Measurements from ENCODE around the gene SLC25A11. TPM values are rescaled to one million over a fixed set of nuclear protein-coding genes. Genes with fewer than 3 reads are reported as not detected.
A peak's percentile ranks its signal among the peaks of the same experiment; 100 is the strongest.

Gene SLC25A11
- total RNA-seq, 4 donors from 2014 or later, result 38.9 to 74.2 (median 47.1) TPM

DNA sequence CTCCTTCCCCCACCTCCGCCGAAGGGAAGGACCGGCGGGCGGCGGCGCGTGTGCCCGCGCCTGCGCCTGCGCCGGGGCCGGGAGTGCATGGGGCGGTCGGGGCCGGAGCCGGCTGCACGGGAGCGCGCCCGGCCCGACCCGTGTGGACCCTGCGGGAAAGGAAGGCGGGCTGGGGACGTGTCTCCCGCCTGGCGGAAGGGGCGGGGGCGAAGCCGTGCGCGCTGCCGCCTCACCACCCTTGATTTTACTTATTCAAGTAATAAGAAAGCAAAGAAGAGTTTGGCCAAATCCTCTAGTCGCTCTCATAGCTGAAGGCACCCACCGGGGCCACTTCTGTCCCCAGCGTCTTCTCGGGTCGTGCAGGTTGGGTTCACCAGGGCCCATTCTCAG, 9.1 kb upstream of the SLC25A11 start:
- no peak for DNase-seq (ENCODE audit: low spot score)
- TF ChIP-seq, protein P1, sequence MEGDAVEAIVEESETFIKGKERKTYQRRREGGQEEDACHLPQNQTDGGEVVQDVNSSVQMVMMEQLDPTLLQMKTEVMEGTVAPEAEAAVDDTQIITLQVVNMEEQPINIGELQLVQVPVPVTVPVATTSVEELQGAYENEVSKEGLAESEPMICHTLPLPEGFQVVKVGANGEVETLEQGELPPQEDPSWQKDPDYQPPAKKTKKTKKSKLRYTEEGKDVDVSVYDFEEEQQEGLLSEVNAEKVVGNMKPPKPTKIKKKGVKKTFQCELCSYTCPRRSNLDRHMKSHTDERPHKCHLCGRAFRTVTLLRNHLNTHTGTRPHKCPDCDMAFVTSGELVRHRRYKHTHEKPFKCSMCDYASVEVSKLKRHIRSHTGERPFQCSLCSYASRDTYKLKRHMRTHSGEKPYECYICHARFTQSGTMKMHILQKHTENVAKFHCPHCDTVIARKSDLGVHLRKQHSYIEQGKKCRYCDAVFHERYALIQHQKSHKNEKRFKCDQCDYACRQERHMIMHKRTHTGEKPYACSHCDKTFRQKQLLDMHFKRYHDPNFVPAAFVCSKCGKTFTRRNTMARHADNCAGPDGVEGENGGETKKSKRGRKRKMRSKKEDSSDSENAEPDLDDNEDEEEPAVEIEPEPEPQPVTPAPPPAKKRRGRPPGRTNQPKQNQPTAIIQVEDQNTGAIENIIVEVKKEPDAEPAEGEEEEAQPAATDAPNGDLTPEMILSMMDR (IDR thresholded peaks at IDR 0.05), result no peak
- ATAC-seq (ENCODE audit: low FRiP score), result peak; percentile 65

DNA sequence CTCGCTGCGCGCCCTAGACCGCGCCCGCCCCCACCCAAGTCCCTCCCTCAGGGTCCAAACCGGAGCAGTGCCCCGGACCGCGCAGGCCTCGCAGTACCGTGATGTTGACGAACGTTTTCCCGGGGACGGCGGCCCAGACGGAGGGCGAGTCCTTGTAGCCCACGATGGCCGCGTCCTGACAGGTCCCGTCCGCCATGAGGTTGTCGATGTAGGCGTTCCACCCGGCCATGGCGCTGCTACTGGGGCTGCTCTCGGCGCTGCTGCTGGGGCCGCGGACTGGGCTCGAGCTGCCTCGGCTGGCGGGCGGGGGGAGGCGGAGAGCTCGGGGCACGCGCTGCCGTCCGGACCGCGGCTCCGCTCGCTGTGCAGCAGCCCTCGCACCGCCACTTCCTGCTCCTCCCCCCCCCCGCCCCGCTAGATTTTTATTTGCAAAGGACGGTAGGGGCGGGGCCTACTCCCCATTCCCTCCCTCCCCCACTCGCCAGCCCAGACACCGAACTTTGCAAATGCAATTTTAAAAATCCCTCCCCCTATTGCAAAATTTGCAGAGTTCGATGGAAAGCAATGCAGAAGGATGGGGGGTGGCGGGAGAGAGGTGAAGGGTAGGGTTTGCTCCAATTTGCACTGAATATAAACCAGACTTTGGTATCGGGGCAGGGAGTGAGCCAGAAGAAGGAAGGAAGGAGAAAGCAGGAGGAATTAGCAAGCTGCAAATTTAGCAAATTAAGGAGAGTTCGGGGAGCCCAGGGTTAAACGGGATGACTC, 8.5 kb upstream of the SLC25A11 start, which contains the start of gene PFN1:
Gene PFN1, minus strand, starts transcription at position 365 of the 765 bp plus-strand sequence. Its CDS starts 136 bp downstream, at position 229.
- TF ChIP-seq, protein P1 (IDR thresholded peaks at IDR 0.05), result no peak
- ATAC-seq (ENCODE audit: low FRiP score) (peak; percentile 30), DNase-seq (ENCODE audit: low spot score) (peak; percentile 76)

DNA sequence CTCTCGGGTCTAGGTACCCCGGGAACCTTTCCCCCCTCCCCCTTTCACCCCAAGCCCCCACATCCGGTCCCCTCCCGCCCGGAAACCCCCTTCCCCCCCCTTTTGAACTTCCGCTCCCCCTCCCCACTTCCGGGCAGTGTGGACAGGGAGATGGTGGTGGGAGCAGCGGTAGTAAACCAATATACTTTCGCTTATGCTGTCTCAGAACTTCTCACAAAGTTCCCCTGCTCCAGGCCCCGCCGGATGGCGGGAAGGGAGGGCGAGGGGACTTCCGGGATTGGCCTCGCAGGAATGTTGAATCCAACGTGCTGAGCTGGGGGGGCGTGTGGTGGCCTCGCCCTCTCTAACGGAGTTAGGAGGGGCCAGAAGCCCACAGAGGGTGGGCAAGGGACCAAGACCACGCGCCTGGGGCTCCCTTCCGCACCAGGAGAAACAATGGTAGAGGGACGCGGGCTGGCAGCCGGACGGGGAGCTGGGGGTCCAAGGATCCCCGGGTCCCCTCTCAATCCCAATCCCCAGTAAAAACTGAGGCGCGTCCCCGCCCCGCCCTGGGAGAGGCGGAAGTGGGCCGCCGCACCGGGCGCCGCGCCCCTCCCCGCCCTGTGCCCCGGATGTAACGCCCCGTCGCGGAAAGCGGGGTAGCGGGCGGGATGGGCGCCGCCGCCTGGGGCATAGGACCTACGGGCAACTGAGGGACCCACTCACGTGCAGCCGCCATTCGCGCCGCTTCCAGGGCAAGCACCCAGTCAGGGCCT, 7.7 kb upstream of the SLC25A11 start:
- no peak for DNase-seq (ENCODE audit: low spot score)
- ATAC-seq (ENCODE audit: low FRiP score), result no peak
- TF ChIP-seq, protein P1 (IDR thresholded peaks at IDR 0.05), result no peak

DNA sequence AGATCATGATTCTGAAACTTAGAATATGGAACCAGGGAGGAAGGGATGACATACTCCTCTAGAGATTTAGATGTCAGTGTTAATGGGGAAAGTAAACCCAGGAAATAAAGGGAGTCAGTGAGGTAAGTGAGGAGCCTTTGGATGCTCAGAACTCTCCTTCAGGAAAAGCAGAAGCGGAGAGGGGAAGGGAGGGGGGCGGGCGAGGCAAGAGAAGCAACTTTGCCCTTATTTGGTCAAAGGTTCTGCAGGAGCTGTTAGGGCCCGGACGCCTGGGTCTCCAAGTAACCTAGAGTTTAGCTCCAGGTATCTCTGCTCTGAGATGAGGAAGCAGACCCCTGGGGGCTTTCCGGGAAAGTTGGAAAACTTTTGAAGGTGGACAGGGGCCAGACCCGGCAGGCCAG, 7.2 kb upstream of the SLC25A11 start:
- DNase-seq (ENCODE audit: low spot score), result no peak
- ATAC-seq (ENCODE audit: low FRiP score), result no peak
- TF ChIP-seq, protein P1 (IDR thresholded peaks at IDR 0.05), result no peak

DNA sequence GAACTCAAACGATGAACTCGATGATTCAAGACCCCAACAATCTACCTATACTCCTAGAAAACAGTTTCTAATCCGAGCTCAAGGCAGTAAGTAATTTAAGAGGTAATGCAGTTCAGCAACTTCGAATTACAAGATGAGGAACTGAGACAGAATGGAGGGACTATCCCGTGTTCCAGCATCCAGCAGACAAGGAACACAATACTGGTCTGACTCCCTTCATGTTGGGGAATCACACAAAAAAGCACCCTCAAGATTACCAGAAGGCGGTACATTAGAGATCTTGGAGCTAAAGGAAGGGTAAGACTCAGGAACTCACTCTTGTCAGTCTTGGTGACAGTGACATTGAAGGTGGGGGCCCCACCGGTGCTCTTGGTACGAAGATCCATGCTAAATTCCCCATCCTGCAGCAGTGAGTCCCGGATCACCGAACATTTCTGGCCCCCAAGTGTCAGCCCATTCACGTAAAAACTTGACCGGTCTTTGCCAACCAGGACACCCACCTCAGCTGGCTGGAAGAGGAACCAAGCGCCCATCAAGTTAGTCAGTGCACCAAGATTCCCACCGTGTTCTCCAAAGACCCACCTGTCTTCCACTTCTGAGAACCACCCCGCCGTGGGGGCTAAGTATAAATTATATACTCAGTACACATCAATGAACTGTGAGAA, 6.6 kb upstream of the SLC25A11 start:
- TF ChIP-seq, protein P1 (IDR thresholded peaks at IDR 0.05), result no peak
- DNase-seq (ENCODE audit: low spot score), result no peak
- no peak for ATAC-seq (ENCODE audit: low FRiP score)

DNA sequence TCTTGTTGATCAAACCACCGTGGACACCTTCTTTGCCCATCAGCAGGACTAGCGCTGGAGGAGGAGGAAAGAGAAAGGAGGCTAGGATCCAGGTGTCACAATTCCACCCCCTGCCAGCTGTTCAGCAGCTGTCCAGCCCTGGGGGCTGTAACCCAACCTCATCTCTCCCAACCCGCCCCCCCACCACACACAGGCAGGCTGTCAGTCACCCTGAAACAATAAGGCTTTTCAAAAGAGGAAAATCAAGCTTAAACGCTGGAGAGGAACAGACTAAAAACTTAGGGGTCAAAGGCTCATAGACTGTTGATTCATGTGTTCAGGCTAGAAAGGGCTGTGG, 6.1 kb upstream of the SLC25A11 start:
- ATAC-seq (ENCODE audit: low FRiP score), result no peak

More for the DNA sequence above, 6.1 kb upstream of the SLC25A11 start:
- DNase-seq (ENCODE audit: low spot score), result no peak
- TF ChIP-seq, protein P1 (IDR thresholded peaks at IDR 0.05), result no peak

All from omental fat pad (tissue), 4 donors.